C1 segment of cervical spinal cord (tissue), 14 donors: ENCODE data around the gene GBF1.
"Not testable (repeated sequence)": the region's sequence is repeated elsewhere in the genome, so short reads cannot be mapped to it uniquely, and the experiment has no call there.

Experiments
- DNase-seq, 14 donors: peaks; one replicate each; lab custom pipeline; 2025; lab: John Stamatoyannopoulos, UW

The GBF1 gene

GRCh38 chr10:102306006-102306405 is 60.7 kb downstream of the GBF1 start:
- DNase-seq: no peak

GRCh38 chr10:102306710-102307109 is 61.4 kb downstream of the GBF1 start:
- no peak for DNase-seq

GRCh38 chr10:102308318-102308717 is 63.0 kb downstream of the GBF1 start:
- DNase-seq: not testable (repeated sequence)

GRCh38 chr10:102309236-102309635 is 63.9 kb downstream of the GBF1 start:
- no peak for DNase-seq

GRCh38 chr10:102309916-102310315 is 64.6 kb downstream of the GBF1 start:
- no peak for DNase-seq

- DNase-seq: no peak
These were observed 65.2 kb downstream of the GBF1 start for GRCh38 chr10:102310361-102311024.

- DNase-seq: no peak
These were observed 65.7 kb downstream of the GBF1 start for GRCh38 chr10:102311025-102311420.

GRCh38 chr10:102312683-102313082 is 67.4 kb downstream of the GBF1 start:
- DNase-seq: no peak

- DNase-seq: no peak
These were observed 68.0 kb downstream of the GBF1 start for GRCh38 chr10:102313221-102313896.

- peak in 1 of 14 donors; percentile 19 for DNase-seq
These were observed 69.5 kb downstream of the GBF1 start for GRCh38 chr10:102314801-102315200.

GRCh38 chr10:102316421-102316820 is 71.1 kb downstream of the GBF1 start:
- DNase-seq: no peak

GRCh38 chr10:102322914-102323313 is 77.6 kb downstream of the GBF1 start:
- DNase-seq: no peak

- DNase-seq: no peak
These were observed 78.7 kb downstream of the GBF1 start for GRCh38 chr10:102324061-102324460.

- DNase-seq: no peak
These were observed 80.7 kb downstream of the GBF1 start for GRCh38 chr10:102326031-102326430.

- DNase-seq: no peak
These were observed 81.7 kb downstream of the GBF1 start for GRCh38 chr10:102327002-102327401.

- no peak for DNase-seq
These were observed 82.3 kb downstream of the GBF1 start for GRCh38 chr10:102327641-102328040.

- no peak for DNase-seq
These were observed 87.4 kb downstream of the GBF1 start for GRCh38 chr10:102332772-102333171.

GRCh38 chr10:102334101-102334500 is 88.8 kb downstream of the GBF1 start:
- peak in 1 of 14 donors; percentile 75 for DNase-seq

- peak in 2 of 14 donors; percentile 3 to 78 for DNase-seq
These were observed 89.9 kb downstream of the GBF1 start for GRCh38 chr10:102335184-102335583.

GRCh38 chr10:102341038-102341688 is 95.8 kb downstream of the GBF1 start:
- DNase-seq: no peak

- DNase-seq: no peak
These were observed 97.1 kb downstream of the GBF1 start for GRCh38 chr10:102342458-102342857.

GRCh38 chr10:102342958-102343357 is 97.6 kb downstream of the GBF1 start:
- no peak for DNase-seq

GRCh38 chr10:102344067-102344466 is 98.7 kb downstream of the GBF1 start:
- no peak for DNase-seq
